ENCODE results near the gene HACL1.

HACL1 gene
- 36.5 to 61.7 (median 45.0) reads per million in 4 experiments for total RNA-seq

DNA sequence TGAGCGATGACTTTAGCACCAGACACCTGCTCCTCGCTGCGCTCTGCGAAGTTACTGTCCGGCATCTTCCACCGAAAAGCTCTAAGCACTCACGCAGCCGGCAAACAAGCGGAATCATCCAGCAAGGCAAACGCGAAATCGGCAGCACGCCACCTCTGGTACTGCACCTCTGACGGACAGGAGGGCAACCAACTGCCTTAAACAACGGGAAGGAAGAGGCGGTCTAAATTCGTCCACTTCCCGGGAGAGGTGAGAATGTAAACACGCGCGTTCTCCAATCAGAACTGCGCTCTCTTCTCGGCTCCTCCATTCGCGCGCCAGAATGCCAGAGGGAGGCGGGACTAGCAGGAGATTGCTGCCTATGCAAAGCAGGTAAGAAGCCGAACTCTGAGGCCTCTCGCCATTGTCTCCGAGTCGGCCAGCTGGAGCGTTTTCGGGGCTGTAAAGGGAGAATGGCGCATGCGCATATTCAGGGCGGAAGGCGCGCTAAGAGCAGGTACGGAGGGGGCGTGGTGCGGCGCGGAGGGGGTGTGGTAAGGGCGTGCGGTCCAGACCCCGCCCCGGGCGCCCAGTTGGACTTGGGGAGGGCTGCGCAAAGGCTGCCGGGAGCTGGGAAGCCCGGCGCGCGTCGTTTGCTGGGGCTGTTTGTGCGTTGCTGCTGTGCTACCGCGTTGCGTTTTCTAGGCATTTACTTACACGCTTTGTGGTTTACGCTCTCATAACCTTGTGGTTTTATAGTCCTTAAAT is at the start of gene HACL1, which contains the start of gene BTD:
HACL1 (minus strand) TSS at position 171 of the 747 bp plus-strand sequence; CDS start at position 65, 106 bp downstream.
BTD (plus strand) TSS at position 347 of the 747 bp plus-strand sequence. CDS start 33,695 bp downstream, outside the sequence.
- no peak for DNase-seq

DNA sequence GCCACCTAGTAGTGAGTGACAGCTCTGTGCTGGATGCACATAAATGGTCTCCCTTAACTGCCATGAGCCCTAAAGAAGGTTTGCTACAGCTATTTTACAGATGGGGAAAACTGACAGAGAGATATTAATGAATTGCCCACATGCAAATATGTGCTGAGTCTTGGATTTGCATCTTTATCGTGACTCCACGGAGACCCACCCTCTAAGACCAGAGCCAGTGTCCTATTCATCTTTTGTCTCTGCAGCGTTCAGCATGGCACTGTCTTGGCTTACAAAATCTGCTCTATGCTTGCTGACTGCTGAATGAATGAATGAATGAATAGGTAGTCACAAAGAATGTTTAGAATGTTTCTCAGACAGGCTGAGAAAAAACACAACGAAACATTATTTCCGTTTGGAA is 48.5 kb upstream of the HACL1 start:
- no peak for DNase-seq

DNA sequence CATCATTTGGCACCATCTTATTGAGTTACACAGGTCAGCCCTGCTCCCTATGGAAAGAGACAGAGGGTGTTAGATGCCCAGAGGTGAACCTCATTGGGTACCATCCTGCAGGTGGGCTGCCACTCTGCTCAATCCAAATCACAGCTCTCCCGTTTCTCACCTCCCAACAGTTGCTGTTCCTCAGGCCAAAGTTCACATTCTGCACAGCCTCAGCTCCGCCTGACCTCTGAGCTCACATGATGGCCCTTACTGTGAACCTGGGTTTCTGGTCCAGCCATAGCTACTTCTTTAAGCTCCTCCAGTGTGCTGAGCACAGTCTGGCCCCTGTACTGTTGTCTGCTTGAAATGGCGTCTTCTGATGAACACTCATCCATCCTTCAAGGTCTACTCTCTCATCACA is 48.0 kb upstream of the HACL1 start:
- DNase-seq: no peak

DNA sequence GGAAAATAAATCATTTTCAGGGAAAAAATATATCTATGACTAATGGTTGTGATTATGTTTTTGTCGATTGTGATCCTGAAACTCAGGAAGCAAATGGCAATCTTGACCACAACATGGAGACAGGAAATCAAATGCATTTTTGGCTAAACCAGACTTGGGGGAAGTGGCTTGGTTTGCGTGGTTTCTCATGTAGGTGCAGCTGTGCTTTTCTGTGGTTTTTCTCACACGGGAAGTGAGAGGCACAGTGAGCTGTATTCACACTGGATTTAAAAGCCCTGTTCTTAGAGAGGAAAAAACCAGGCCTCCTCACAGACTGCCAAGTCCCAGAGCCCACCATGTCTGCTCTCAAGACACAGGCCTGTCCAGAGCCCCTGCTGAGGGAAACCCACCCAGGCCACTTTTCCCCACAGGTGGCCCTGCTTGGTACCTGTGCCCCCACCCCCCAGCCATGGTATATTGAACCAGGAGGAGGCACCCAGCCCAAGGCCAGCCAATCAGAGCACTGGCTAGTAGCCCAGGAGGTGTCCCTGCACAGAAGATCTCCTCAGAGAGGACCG is 46.3 kb upstream of the HACL1 start:
- peak; percentile 6 for DNase-seq

DNA sequence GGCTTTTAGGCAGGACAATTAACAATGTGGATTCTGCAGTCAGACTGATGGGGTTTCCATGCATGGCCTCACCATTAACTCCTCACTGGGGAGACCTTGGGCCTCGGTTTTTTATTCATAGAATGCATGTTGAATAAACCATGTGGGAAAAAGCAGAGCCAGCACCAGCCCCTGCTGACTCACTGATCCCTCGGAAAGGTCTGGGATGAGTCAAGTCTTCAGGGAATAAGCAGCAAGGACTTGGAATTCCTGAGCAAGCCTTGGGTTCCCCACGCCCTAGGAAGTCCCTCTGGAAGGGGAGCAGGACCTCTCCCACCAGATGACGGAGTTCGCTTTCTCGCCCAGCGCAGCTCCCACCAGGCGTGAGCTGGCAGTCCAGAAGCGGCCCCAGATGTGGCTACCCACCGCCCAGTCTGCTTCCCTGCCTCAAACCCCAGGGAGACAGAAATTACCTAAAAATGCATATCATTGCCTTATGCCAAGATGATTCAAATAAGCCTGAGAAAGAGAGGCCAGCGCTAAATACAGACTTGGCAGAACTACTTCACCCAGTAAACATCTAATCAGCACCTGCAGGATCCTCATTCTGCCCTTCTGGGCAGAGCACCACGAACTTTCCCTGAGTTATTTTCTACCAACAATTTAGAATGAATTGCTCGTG is 45.6 kb upstream of the HACL1 start:
- no peak for DNase-seq

DNA sequence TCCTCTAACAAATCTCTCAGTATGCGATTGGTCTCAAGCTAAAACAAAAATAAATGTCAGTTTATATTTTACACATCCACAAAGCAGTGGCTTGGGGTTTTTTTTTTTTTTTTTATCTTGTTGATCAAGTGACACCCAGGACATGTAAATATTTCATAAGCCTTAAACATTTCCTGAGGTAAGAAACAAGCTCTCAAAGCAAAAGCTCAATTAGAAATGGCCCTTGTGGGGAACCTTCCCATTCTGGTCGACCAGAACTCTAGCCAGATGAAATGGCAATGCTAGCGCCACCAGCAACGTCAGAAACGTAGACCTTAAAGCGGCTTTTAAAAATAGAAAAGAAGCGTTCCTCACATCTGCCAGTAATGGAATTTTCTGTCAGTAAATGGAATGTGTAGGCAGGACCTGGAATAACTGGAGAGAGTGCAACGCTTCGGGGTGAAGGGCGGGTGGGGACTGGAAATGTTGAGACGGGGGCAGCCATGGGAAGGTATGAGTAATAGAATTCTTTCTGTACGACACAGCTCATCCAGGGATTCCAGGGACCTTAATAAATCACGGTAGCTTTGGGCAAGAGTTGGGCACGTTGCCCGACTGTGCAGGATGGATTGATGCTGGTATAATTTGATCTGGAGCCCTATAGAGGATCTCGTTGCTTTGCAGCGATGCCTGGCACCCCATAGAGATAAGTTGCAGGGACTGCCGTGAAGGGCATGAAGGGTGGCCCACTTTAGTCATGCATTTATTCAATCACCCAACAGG is 44.6 kb upstream of the HACL1 start:
- DNase-seq: no peak

DNA sequence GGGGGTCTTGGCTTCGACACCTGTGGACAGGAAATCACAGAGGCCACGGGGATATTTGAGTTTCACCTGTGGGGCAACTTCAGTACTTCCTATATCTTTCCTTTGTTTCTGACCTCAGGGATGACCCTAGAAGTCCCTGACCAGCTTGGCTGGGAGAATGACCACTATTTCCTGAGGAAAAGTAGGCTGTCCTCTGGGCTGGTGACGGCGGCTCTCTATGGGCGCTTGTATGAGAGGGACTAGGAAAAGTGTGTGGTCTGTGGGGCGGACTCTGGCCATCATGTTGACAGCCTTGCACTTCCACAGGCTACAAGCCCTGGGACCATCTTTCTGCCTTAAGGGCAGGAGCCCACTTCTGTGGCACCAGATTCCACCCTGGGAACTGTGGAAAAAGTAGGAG is 43.9 kb upstream of the HACL1 start:
- DNase-seq: no peak

DNA sequence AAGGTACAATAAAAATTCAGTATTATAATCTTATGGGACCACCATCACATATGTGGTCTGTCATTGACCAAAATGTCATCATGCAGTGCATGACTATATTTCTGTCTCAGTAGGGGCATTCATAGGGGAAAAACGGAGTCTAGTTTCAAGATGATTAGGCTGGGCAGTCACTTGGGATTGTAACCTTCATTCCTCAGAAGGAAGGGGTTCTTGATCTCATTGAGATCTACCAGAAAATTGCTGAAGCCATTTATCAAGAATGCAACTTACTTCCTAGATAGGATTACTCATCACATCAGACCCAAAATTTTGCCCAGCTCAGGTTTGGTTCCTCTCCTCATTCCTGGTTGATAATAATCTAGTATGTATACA is 37.5 kb upstream of the HACL1 start:
- no peak for DNase-seq

DNA sequence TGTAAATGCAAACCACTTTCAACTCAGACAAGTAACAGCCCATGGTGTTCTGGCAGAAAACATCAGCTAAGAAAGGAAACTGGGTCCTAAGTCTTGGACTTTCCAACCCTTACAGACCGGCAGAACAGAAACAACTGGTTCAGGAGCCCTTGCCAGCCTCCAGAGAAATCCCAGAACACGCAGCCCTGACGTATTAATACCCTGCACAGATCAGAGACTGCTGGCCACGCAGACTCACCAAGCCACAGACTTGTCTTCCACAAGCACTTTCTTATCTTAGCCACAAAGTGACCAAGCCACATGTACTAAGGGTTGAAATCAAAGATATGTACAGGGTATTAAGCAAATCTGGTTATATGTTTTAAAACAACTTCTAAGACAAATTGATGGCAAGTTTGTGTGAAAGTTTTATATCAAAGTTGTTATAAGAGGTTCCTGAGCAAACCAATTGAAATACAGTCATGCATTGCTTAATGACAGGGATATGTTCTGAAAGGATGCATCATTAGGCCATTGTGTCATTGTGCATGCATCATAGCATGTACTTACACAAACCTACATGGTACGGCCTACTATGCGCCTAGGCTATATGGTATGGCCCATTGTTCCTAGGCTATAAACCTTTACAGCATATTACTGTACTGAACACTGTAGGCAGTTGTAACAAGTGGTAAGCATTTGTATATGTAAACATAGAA is 37.0 kb upstream of the HACL1 start:
- no peak for DNase-seq

DNA sequence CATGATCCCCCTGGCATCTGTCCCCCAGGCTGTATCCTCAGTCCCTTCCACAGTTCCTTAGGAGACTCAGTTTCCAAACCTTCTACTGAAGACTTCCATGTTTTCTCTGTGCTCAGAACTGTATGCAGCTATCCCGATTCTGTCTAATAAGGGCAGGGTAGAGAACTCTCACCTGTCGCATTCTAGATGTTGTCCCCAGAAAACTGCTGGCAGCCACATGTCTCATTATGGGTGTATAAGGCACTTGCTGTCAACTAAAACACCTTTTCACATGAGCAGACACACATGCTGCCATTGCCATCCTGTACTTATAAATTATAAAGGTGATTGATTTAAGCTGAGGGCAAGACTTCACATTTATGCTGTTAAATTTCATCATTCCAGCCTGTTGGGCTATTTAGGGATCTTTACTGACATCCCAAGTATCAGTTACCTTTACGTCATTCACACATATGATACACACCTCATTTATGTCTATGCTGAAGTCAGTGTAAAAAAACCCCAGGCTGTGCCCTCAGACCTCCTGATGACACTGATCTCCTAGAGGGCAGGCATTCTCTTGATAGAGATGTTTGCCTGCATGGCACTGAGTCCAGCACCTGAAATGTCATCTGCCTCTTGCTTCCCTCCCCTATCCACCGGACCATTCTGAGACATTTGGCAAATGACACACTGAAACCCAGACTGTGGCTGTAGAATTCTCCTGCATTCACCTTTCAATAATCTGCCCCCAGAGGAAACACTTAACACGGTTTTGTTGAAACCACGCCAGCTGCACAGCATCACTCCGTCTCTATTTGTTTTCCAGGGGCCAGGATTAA is 36.0 kb upstream of the HACL1 start:
- DNase-seq: no peak

DNA sequence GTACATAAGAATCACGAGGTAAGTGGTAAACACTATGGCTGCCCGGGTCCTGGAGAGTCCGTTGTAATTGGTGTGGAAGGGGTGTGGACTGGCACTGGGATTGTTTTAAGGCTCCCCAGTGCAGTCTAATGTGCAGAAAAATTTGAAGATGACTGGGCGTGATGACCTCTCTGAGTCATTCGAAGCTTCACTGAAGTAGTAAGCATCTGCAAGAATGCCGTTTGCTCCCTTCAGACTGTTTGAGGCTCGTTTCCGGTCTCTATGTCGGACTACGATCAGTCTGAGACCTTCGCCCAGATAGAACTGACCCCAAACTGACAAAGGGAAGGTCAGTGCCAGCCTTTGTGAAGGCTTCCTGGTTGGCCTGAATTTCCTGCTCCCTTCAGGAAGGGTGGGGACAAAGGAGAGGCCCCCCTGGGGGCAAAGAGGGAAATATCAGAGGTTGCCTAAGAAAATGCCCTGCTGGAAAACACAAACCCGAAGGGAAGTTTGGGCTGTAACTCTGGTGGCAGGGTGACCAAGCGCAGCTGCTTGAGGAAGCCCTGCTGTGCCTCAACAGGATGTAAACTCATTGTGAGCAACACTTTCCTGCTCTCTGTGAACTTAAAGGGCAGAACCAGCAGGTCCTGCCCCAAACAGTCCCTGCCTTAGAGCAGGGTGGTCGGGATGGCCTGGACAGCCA is 34.8 kb upstream of the HACL1 start:
- no peak for DNase-seq

DNA sequence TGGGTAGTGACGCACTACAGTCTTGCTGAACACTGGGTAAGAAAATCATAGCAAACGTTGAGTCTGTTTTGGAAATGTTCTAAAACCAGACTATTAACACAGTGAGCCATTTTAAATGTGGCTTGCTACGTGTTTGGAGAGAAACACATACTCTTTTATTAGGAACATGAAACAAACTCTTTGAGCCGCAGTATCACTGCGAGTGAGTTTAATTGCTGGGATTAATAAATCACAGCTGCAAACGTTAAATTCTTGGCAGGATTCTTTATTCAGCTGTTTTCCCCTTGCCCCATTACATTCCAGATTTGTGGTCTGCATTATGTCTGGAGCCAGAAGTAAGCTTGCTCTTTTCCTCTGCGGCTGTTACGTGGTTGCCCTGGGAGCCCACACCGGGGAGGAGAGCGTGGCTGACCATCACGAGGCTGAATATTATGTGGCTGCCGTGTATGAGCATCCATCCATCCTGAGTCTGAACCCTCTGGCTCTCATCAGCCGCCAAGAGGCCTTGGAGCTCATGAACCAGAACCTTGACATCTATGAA is 33.8 kb upstream of the HACL1 start:
- no peak for DNase-seq

DNA sequence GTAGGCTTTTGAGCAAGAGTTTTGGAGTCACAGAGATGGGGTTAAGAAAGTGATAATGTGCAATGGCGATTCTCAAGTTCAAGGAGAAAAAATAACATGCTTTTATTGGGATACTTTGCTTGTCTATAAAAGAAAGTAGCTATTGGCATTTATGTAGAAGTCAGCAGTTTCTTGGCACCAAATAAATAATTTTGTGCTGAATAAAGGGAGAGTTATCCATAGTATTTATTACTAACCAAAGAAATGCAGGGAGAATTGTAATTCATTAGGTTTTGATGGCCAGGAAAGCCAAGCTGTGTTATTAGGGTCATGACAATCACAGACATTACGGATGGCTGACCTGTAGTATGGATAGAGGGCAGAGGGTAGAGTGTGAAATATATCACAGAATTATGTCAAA is 33.3 kb upstream of the HACL1 start:
- no peak for DNase-seq

DNA sequence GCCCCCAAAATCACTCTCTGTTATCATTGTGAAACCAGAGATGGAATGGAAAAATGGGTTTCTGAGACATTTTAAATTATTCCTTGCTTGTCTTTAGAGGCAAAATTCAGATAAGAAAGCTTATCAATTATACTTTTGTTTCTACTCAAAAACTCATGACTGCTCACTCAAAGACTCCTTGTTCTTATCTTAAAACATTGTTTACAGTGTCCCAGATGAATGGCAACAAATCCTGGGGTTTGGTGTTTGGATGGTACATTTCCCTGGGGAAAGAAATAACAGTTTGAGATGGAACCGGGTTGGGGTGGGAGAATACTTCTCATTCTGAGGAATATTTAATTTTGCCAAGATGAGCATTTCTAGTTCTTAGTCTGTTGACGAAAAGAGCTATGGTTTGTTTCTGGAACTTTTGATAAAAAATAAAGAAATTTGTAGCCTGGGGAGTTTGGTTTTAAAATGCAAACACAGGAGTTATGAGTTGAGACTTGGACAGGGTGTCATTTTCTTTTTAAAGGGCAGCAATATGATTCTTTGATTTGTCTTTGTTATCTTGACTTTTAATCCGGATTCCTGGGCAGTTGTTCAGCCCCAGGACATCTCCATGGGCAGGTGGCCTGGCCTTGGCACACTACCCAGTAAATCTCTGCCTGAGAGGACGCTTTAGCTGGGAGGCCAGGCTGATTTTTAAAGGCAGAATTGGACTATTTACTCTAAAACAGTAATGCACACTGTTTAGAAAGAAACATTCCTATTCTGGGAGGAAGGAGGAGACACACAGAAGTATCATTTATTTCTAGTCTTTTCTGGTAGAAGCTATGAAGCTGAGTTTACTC is 32.6 kb upstream of the HACL1 start:
- DNase-seq: no peak

DNA sequence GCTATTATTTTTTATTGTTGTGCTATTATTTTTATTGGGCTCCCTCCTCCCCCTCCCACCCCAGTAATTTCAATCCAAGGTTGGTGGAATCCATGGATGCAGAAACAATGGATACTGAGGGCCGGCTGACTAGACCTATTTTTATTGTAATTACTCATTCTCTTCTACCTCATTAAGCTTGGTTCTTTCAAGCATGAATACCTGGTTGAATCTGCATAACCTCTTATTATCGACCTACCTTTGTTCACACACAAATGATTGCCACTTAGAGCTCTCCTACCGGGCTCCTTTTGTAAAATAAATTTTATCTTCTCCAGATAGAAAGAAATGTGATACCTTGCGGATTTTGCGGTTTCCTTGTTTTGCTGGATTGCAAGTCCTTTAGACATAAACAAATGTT is 31.8 kb upstream of the HACL1 start:
- DNase-seq: no peak

DNA sequence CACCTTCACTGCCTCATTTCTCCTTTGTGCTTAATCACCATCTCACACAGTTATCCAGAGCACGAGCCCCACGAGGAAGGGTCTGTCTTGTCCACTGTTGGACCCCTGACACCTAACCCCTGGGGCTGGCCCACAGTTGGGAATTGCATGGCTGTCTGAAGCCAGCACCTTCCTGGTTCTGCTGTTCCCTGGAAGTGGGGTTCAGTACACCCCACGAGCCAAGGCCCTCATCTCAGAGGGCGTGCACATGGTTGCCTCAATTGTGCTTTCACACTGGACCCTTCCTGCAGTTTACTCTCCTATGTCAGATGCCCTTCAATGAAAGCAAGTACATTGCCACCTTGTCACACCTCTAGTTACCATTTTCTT is 30.8 kb upstream of the HACL1 start:
- no peak for DNase-seq

DNA sequence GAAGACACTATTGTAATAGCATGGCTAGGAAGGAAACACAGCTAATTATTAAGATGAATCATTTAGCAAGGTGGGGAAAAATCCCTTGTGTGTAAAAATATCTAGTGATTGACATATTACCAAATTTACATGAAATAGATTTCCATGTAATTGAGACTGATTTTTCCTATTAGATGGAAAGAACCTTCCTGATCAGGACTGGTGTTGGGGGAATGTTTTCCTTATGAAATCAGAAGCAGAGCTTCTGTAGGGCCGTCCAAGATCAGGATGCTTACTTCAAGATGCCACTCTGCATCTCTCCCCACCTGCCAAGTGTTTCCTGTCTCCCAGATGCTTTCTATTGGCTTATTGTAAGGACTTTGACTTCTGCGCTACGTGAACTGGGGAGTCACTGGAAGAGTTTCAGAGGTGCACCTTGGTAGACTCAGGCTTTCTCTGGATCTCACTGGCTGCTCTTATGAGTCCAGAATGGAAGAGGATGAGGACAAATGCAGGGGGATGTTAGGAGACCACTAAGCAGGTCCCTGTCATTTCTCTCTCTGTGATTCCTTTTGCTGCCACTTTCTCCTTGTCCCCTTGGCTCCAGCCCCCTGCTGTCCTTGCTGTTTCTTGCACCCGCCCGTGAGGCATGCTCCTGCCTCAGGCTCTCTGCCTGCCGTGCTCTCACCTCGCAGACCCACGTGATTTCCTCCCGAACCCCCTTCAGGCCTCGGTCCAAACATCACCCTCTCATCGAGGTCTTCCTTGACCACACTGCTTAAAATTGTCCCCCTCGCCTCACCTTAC is 30.2 kb upstream of the HACL1 start:
- no peak for DNase-seq

DNA sequence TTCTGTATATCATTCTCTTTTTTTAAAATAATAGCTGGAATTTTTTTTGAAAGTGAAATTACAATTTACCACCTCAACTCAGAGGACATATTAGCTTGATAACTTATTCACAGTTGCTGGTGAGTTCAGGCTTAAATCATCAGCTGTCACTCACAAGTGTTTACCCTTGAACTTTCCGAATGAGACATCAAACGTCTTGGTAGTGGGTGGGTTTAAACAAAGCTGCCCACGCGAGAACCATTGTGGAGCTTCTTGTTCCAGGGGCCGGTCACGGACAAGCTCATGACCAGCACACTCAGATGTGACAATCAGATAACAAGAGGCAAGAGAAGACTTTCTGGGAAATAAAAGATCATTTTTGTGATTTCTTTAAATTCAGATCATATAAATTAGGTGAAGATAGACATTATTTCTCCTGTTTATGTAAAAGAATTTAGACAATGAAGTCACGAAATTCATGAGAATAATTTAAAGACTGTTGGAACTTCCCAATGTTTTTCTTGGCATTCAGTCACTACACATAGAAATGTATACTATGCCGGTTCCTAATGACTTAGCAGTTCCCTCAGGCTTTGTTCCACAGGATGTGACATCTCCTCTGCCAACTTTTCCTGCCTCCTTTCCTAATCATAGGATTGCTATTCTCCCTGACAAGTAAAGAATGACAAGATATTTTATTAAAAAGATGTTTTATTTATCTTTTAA is 29.4 kb upstream of the HACL1 start:
- DNase-seq: no peak

Data from effector CD8-positive, alpha-beta T cell (primary cell).